Measurements from ENCODE around the gene RHOB. TPM values are rescaled to one million over a fixed set of nuclear protein-coding genes. Genes with fewer than 3 reads are reported as not detected.
"Not testable (repeated sequence)": the region's sequence is repeated elsewhere in the genome, so short reads cannot be mapped to it uniquely, and the experiment has no call there.

Gene RHOB
- total RNA-seq, 2 donors from 2014 or later: 376 to 784 TPM

DNA sequence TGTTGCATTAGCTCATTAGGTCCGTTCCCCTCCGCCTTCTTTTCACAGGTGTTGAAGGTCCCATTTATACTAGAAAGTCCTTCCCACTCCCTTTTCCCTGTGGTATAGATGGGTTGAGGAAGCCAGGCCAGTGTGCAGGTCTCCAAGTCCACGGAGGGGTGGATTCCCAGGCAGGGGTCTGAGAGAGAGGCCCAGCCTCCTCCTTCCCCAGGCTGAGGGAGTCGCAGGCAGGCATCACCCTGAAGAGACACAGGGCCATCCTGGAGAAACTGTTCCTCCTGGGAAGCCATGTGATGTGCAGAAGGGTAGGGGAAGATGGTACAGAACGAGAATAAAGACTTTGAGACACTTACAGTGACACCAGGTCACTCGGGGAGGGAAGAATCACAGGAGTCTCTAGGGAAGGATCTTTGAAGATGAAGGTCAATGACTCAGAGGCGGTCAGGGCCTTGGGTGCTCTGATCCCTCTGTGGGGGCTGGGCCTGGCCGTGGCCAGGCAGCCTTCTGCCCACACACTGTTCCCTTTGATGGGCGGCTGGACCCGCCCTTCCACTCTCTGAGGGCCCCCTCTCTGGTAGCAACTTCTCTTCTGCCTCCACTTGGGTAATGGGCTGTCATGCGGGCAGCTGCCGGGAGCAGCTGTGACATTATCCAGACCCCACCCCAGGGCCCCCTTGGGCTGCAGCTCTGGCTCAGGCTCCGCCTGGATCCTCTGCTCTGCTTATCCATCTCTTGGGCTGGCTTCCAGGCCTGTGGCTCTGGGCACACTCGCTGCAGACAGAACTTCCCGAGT is 45.1 kb downstream of the RHOB start:
- no peak for DNase-seq

DNA sequence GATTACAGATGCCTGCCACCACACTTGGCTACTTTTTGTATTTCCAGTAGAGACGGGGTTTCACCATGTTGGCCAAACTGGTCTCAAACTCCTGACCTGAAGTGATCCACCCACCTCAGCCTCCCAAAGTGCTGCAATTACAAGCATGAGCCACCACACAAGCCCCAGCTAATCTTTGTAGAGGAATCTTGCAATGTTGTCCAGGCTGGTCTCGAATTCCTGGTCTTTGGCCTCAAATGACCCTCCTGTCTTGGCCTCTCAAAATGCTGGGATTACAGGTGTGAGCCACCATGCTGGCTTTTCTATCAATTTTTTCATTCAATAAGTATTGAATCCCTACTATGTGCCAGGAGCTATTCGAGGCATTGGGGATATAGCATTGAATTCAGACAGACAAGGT is 46.2 kb downstream of the RHOB start:
- H3K4me3 ChIP-seq; DNase-seq; H3K36me3 ChIP-seq (replicated peaks in 1 of 2; ENCODE audit: insufficient read depth in 1 of 2, low read depth in 2 of 2); H3K27ac ChIP-seq; intact Hi-C loops (cut with DNase I); ATAC-seq; H3K4me1 ChIP-seq; H3K9me3 ChIP-seq; H3K27me3 ChIP-seq: not testable (repeated sequence)
- 89 to 92% methylated on average over 3 of the region's 3 CpGs for WGBS, 2 donors

More for the DNA sequence above, 45.1 kb downstream of the RHOB start:
- 71 to 74% methylated on average over 14 to 15 of the region's 15 CpGs for WGBS, 2 donors
- no peak for TF ChIP-seq POLR2A (IDR thresholded peaks at IDR 0.05)
- TF ChIP-seq, protein P1, sequence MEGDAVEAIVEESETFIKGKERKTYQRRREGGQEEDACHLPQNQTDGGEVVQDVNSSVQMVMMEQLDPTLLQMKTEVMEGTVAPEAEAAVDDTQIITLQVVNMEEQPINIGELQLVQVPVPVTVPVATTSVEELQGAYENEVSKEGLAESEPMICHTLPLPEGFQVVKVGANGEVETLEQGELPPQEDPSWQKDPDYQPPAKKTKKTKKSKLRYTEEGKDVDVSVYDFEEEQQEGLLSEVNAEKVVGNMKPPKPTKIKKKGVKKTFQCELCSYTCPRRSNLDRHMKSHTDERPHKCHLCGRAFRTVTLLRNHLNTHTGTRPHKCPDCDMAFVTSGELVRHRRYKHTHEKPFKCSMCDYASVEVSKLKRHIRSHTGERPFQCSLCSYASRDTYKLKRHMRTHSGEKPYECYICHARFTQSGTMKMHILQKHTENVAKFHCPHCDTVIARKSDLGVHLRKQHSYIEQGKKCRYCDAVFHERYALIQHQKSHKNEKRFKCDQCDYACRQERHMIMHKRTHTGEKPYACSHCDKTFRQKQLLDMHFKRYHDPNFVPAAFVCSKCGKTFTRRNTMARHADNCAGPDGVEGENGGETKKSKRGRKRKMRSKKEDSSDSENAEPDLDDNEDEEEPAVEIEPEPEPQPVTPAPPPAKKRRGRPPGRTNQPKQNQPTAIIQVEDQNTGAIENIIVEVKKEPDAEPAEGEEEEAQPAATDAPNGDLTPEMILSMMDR (IDR thresholded peaks at IDR 0.05): no peak
- H3K27me3 ChIP-seq: no peaks in the 10 kb centered on the region
- no peak for ATAC-seq
- H3K4me3 ChIP-seq: no peak overlapping the region
- intact Hi-C loops (cut with DNase I): no loop called here
- no peaks in the 10 kb centered on the region for H3K36me3 ChIP-seq (replicated peaks in 1 of 2; ENCODE audit: insufficient read depth in 1 of 2, low read depth in 2 of 2)
- peaks cover 6% of the 10 kb centered on the region for H3K4me1 ChIP-seq
- H3K27ac ChIP-seq: no peak overlapping the region
- H3K9me3 ChIP-seq: no peaks in the 10 kb centered on the region

DNA sequence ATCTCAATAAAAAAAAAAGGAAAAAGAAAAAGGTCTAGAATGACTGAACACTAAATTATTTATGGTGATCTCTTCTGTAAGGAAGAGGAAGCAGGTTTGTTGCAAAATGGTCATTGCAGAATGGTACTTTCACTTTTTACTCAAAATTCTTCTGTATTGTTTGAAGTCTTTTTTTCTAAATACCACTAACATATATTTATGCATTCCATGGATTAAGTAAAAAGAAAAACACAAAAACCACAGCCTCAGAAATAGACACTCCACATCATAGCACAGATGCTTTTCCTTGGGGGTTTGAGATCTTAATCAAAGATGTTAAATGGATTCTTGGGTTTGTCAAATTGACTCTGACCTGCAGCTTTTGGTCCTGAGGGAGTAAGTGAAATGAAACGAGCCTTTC is 47.4 kb downstream of the RHOB start:
- Histone ChIP-seq H3K4me3 (no peak overlapping the region), H3K9me3 (no peaks in the 10 kb centered on the region), H3K36me3 (replicated peaks in 1 of 2; ENCODE audit: insufficient read depth in 1 of 2, low read depth in 2 of 2) (no peaks in the 10 kb centered on the region), H3K4me1 (peaks cover 6% of the 10 kb centered on the region), H3K27ac (no peak overlapping the region), H3K27me3 (no peaks in the 10 kb centered on the region)
- ATAC-seq (no peak), DNase-seq (no peak)
- intact Hi-C loops (cut with DNase I): no loop called here
- 48 to 63% methylated on average over 1 of the region's 1 CpG for WGBS, 2 donors
- TF ChIP-seq, protein P1 (IDR thresholded peaks at IDR 0.05): no peak
- TF ChIP-seq POLR2A (IDR thresholded peaks at IDR 0.05): no peak

DNA sequence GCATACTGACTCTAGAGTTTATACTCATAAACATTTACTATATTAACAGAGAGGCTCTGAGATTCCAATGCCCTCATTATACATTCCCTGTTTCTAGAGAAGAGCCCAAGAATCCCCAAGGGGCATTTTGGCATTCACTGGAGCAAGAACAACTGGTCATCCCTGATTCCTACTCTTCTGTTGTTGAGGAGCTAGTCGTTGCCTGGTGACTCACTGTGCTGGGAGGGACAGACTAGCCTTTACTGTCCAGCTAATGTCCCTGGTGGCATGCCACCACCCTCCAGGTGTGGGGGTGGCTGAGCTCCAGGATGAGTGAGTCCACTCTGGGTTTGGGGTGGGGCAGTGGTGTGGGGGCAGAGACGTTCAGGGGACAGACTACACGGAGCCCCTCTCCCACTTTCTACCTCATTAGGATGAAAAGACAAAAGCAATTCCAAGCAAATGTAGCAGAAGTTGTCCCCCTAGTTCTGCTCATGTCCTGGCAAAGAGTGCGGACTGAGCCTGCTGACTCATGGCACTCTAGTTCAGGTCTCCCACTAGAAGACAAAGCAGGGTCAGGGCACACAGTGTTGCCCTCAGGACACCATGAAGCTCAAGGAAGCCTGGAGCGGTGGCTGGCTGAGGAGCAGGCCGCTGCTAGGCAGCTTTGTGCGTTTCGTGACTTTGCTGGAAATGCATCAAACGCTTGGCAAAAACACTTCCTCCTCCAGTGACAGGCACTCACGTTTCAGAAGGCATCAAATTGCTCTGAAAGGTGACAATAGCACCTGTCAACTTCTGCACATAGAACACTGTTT is 49.4 kb downstream of the RHOB start:
- Histone ChIP-seq H3K27ac (no peak overlapping the region), H3K36me3 (replicated peaks in 1 of 2; ENCODE audit: insufficient read depth in 1 of 2, low read depth in 2 of 2) (no peaks in the 10 kb centered on the region), H3K27me3 (no peaks in the 10 kb centered on the region), H3K9me3 (no peaks in the 10 kb centered on the region), H3K4me1 (peaks cover 4% of the 10 kb centered on the region), H3K4me3 (no peak overlapping the region)
- peak; percentile 36 for ATAC-seq
- 43 to 53% methylated on average over 7 to 10 of the region's 10 CpGs for WGBS, 2 donors
- no peak for DNase-seq
- no peak for TF ChIP-seq POLR2A (IDR thresholded peaks at IDR 0.05)
- TF ChIP-seq, protein P1 (IDR thresholded peaks at IDR 0.05): no peak
- intact Hi-C loops (cut with DNase I): no loop called here

DNA sequence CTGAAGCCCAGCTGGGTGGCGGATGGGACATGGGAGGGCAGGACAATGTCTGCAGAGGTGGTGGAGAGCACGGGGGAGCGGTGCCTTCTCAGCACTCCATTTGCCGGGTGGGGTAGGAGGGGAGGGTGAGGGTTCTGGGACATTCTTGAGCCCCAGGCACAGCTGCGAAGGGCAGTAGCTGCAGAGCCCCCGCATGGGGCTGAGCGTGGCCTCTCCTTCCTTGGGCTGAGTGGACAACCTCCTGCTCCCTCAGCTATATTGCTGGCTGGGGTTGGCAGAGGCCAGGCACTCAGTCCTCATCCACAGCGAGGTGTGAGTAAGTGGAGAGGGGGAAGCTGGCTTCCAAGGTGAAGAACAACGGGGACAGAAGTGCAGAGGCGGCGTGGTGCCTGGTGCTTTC is 50.1 kb downstream of the RHOB start:
- no peak for TF ChIP-seq POLR2A (IDR thresholded peaks at IDR 0.05)
- TF ChIP-seq, protein P1 (IDR thresholded peaks at IDR 0.05): no peak
- ATAC-seq (no peak), DNase-seq (no peak)
- H3K4me1 ChIP-seq: peaks cover 4% of the 10 kb centered on the region
- H3K9me3 ChIP-seq: no peaks in the 10 kb centered on the region
- H3K27me3 ChIP-seq: no peaks in the 10 kb centered on the region
- no peak overlapping the region for H3K4me3 ChIP-seq
- 83 to 85% methylated on average over 10 to 11 of the region's 11 CpGs for WGBS, 2 donors
- no peak overlapping the region for H3K27ac ChIP-seq
- intact Hi-C loops (cut with DNase I): no loop called here
- no peaks in the 10 kb centered on the region for H3K36me3 ChIP-seq (replicated peaks in 1 of 2; ENCODE audit: insufficient read depth in 1 of 2, low read depth in 2 of 2)

All from body of pancreas (tissue), 4 donors.